HUES48 (cell line): ENCODE data around the gene DYSF.

Source experiments
- H3K27ac ChIP-seq: one replicate; pipeline ENCODE4 v1.7.0; 2013; ENCODE audit warnings: low read depth, low read length, inconsistent platforms
- H3K27me3 ChIP-seq: 2 replicates; pipeline ENCODE4 v1.6.1; 2013; ENCODE audit warnings: mild to moderate bottlenecking, low read length; ENCODE audit not compliant: control insufficient read depth, insufficient read depth
- H3K36me3 ChIP-seq: 2 replicates; pipeline ENCODE4 v1.6.1; 2013; ENCODE audit warnings: low read length; ENCODE audit not compliant: control insufficient read depth, insufficient read depth
- H3K4me1 ChIP-seq: 2 replicates; pipeline ENCODE4 v1.6.1; 2013; ENCODE audit warnings: mild to moderate bottlenecking, low read length; ENCODE audit not compliant: control insufficient read depth, insufficient read depth
- H3K4me3 ChIP-seq: 2 replicates; pipeline ENCODE4 v1.5.1; 2013; ENCODE audit warnings: mild to moderate bottlenecking, low read depth, low read length
- H3K9ac ChIP-seq: 2 replicates; pipeline ENCODE4 v1.6.1; 2013; ENCODE audit warnings: mild to moderate bottlenecking, low read depth, low read length, moderate library complexity
- H3K9me3 ChIP-seq: 2 replicates; pipeline ENCODE4 v1.6.1; 2013; ENCODE audit warnings: low read length; ENCODE audit not compliant: control insufficient read depth, insufficient read depth

DYSF gene

DNA sequence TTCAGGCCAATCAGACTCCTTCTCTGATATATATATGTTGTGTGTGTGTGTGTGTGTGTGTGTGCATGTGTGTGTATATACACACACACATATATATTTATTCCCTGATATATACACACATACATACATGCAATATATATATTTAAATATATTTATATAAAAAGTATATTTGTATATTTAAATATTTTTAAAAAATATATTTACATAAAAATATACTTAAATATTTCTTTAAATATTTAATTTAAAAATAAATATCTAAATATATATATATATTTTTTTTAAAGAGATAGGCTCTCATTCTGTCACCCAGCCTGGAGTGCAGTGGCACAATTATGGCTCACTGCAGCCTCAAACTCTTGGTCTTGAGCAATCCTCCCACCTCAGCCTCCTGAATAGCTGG lies 281.3 kb downstream of the DYSF start:
- no peaks in the 10 kb centered on the region for H3K9me3 ChIP-seq
- H3K27me3 ChIP-seq, result no peaks in the 10 kb centered on the region; the same call in 1 of the 2 replicates
- H3K36me3 ChIP-seq, result no peaks in the 10 kb centered on the region
- H3K9ac ChIP-seq, result no peak overlapping the region
- no peaks in the 10 kb centered on the region for H3K4me1 ChIP-seq
- H3K27ac ChIP-seq, result no peak overlapping the region
- H3K4me3 ChIP-seq, result no peak overlapping the region

DNA sequence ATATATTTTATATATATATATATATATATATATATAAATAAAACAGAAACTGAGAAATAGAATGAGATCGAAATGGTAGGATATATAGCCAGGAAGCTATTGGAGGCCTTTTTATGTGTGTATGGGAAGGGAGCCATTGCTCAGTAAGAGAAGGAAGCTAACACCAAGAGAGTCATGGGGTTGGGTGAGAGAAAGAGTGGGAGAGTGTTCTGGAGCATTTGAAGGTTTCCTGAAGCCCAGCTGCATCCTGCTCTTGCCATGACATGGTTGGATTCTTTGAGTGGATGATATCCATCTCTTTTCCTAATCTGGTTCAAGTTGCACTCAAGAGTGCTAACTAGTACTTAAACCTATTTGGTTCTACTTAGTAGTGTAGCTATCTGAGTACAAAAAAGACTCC lies 282.3 kb downstream of the DYSF start:
- Histone ChIP-seq H3K4me1 (no peaks in the 10 kb centered on the region), H3K4me3 (no peak overlapping the region), H3K36me3 (no peaks in the 10 kb centered on the region), H3K9ac (no peak overlapping the region), H3K27me3 (no peaks in the 10 kb centered on the region; the same call in 1 of the 2 replicates), H3K27ac (no peak overlapping the region), H3K9me3 (no peaks in the 10 kb centered on the region)
